Kidney (tissue), 14 donors: ENCODE data around the gene ZBTB11. TPM values are rescaled to one million over a fixed set of nuclear protein-coding genes. Genes with fewer than 3 reads are reported as not detected.

ENCODE experiments used
- DNase-seq, 5 donors: peaks; one replicate each; pipeline ENCODE4 v3.0.0-alpha.2; 2013 to 2020
- FAIRE-seq: peaks from 2 replicates; lab custom pipeline; 2012; peaks lifted over from hg19 to GRCh38; lab: Jason Lieb, UNC
- H3K27ac ChIP-seq, 2 donors: one replicate each; pipeline ENCODE4 v1.7.0; 2013; ENCODE audit warnings: low read depth in 2 of 2, low read length in 2 of 2, inconsistent platforms in 1 of 2
- H3K27me3 ChIP-seq: one replicate; pipeline ENCODE4 v1.7.1; 2013; ENCODE audit warnings: low read length, inconsistent platforms; ENCODE audit not compliant: control insufficient read depth, insufficient read depth
- H3K36me3 ChIP-seq, 3 donors: one replicate each; pipeline versions ENCODE4 v1.7.0 to v1.7.1; 2013; ENCODE audit warnings: low read length in 3 of 3, control low read depth in 1 of 3, inconsistent platforms in 1 of 3; ENCODE audit not compliant: insufficient read depth in 3 of 3, control insufficient read depth in 2 of 3
- H3K4me1 ChIP-seq, 3 donors: one replicate each; pipeline versions ENCODE4 v1.7.0 to v1.7.1; 2013; ENCODE audit warnings: low read length in 3 of 3, inconsistent platforms in 1 of 3, low read depth in 1 of 3; ENCODE audit not compliant: control insufficient read depth in 2 of 3, insufficient read depth in 2 of 3
- H3K4me3 ChIP-seq, 3 donors: one replicate each; pipeline versions ENCODE4 v1.7.0 to v1.8.1; 2013; ENCODE audit warnings: low read length in 3 of 3, control low read depth in 1 of 3, inconsistent platforms in 1 of 3
- H3K9ac ChIP-seq, 3 donors: one replicate each; pipeline versions ENCODE4 v1.7.0 to v1.7.1; 2013; ENCODE audit warnings: low read length in 3 of 3, control low read depth in 1 of 3, inconsistent platforms in 1 of 3
- H3K9me3 ChIP-seq, 3 donors: one replicate each; pipeline versions ENCODE4 v1.7.0 to v1.7.1; 2013; ENCODE audit warnings: low read length in 3 of 3, control low read depth in 1 of 3, inconsistent platforms in 1 of 3; ENCODE audit not compliant: control insufficient read depth in 2 of 3, insufficient read depth in 1 of 3
- CTCF ChIP-seq: IDR thresholded peaks from 3 replicates; pipeline ENCODE4 v1.5.1; 2012; ENCODE audit warnings: mild to moderate bottlenecking, moderate library complexity, borderline replicate concordance; ENCODE audit not compliant: insufficient read depth; ENCODE audit errors: extremely low read depth
- intact Hi-C: fragments of 100-400 bp; cut with DNase I; formaldehyde crosslinking; loops from one replicate; pipeline ENCODE4 v1.11.1; 2022
- polyA plus RNA-seq: library from polyadenylated mRNA; stranded (reverse); fragments of 350-450 nt; fragmentation: Illumina TruSeq; extraction: RNeasy Lipid Tissue Mini Kit (QIAGEN cat#74804); gene quantifications from one replicate; pipeline ENCODE4 v1.2.3, GENCODE V29; 2014; ENCODE audit warnings: low read depth, low replicate concordance; ENCODE audit not compliant: insufficient read depth
- total RNA-seq: library from RNA; stranded (reverse); fragmentation: NEBNext Ultra II Directional; extraction: Animal tissue kit (Norgen Biotek cat#: 25700); gene quantifications from one replicate; pipeline ENCODE4 v1.2.1, GENCODE V29; 2021
- donor health status: control.
- donor health status: control.
- donor health status: control.
- donor health status: control.
- donor health status: control.
- donor health status: DM: yes; HTN: yes; CAD: no.
- donor health status: Normal renal cell carcinoma (clear cell type).

Gene ZBTB11
- total and polyA plus RNA-seq, 2 donors from 2014 or later: 4.7 to 14.1 TPM

GRCh38 chr3:101677436-101678286 lies 729 bp upstream of the ZBTB11 start:
- H3K9me3 ChIP-seq: no peaks in the 10 kb centered on the region
- peaks cover 0 to 19% (median 12%) of the 10 kb centered on the region in 3 donors for H3K4me1 ChIP-seq
- intact Hi-C loops: no loop called here
- peak overlapping the region; percentile 11 to 23 for H3K27ac ChIP-seq
- no peaks in the 10 kb centered on the region for H3K27me3 ChIP-seq
- peaks cover 7 to 26% (median 14%) of the 10 kb centered on the region in 3 donors for H3K36me3 ChIP-seq
- no peak for TF ChIP-seq CTCF
- peak overlapping the region in 2 of 3 donors; percentile 44 to 55 for H3K9ac ChIP-seq
- peak overlapping the region; percentile 34 to 98 (median 74) for H3K4me3 ChIP-seq
- peak in 2 of 5 donors; percentile 73 to 83 for DNase-seq
- FAIRE-seq: no peak

GRCh38 chr3:101676216-101676764 lies 642 bp downstream of the ZBTB11 start:
- FAIRE-seq: no peak
- DNase-seq: peak; percentile 97 to 99 (median 98)
- intact Hi-C loops: no loop called here
- TF ChIP-seq CTCF: peak; percentile 16
- peaks cover 0 to 17% (median 12%) of the 10 kb centered on the region in 3 donors for H3K4me1 ChIP-seq
- H3K9ac ChIP-seq: peak overlapping the region; percentile 55 to 99 (median 98)
- H3K27ac ChIP-seq: peak overlapping the region; percentile 98 to 99
- no peaks in the 10 kb centered on the region for H3K9me3 ChIP-seq
- peaks cover 6 to 12% (median 7%) of the 10 kb centered on the region in 3 donors for H3K36me3 ChIP-seq
- H3K27me3 ChIP-seq: no peaks in the 10 kb centered on the region
- H3K4me3 ChIP-seq: peak overlapping the region; percentile 74 to 98 (median 93)

GRCh38 chr3:101675709-101676215 lies 1.2 kb downstream of the ZBTB11 start:
- Histone ChIP-seq H3K9me3 (no peaks in the 10 kb centered on the region), H3K9ac (peak overlapping the region in 2 of 3 donors; percentile 51 to 84), H3K27me3 (no peaks in the 10 kb centered on the region), H3K27ac (peak overlapping the region; percentile 98 to 99), H3K4me3 (peak overlapping the region; percentile 69 to 98 (median 79)), H3K36me3 (peaks cover 5 to 7% (median 5%) of the 10 kb centered on the region in 3 donors), H3K4me1 (peaks cover 0 to 17% (median 12%) of the 10 kb centered on the region in 3 donors)
- TF ChIP-seq CTCF: no peak
- intact Hi-C loops: no loop called here
- peak in 2 of 5 donors; percentile 79 for DNase-seq
- FAIRE-seq: no peak
